ENCODE data around the gene BTBD6.

BTBD6 gene

DNA sequence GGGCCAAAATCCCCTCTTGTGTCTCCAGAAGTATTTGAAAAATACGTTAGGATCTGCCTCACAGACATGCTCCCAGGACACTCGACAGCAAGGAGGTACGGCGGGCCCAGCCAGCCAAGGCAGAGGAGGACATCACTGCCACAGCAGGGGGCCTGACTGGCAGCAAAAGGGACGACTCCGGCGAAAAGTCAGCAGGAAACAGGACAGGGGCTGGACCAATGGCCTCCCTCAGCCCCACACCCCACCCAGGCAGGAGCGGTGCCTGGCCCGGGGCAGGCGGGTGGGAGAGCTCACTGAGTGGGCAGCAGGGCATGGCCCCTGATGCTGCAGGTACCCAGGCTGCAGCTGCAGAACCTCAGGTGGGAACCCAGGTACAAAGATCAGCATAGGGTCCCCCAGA is 34.7 kb downstream of the BTBD6 start:
- TF ChIP-seq ARNTL (CRISPR knock-in tag; IDR thresholded peaks at IDR 0.05; ENCODE audit: borderline replicate concordance, low read depth) (no peak), PATZ1 (CRISPR knock-in tag; IDR thresholded peaks at IDR 0.05; ENCODE audit: borderline replicate concordance) (no peak), ZC3H10 (CRISPR knock-in tag; IDR thresholded peaks at IDR 0.05) (no peak), ISL1 (CRISPR knock-in tag; IDR thresholded peaks at IDR 0.05) (no peak), ESRRG (CRISPR knock-in tag; IDR thresholded peaks at IDR 0.05) (no peak)
- TF ChIP-seq, protein P1, sequence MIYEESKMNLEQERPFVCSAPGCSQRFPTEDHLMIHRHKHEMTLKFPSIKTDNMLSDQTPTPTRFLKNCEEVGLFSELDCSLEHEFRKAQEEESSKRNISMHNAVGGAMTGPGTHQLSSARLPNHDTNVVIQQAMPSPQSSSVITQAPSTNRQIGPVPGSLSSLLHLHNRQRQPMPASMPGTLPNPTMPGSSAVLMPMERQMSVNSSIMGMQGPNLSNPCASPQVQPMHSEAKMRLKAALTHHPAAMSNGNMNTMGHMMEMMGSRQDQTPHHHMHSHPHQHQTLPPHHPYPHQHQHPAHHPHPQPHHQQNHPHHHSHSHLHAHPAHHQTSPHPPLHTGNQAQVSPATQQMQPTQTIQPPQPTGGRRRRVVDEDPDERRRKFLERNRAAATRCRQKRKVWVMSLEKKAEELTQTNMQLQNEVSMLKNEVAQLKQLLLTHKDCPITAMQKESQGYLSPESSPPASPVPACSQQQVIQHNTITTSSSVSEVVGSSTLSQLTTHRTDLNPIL (CRISPR knock-in tag; IDR thresholded peaks at IDR 0.05; ENCODE audit: low read depth), result no peak
- ATAC-seq, result no peak

DNA sequence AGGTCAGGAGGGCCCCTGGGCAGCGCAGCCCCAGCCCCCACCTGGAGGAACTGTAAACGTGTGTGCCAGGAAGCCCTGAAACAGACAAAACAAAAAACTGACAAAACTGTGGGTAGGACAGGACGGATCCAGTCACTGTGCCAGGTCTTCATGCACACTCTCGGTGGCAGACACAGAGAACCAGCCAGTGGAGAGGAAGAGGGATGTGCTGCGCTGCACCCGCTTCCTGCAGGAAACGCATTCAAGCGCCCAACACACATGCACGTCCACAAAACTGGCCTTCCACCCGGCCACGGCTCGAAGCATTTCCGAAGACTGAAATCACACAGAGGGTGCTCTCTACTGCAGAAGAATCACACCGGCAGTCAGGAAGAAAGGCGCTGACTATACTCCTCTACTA is 35.6 kb downstream of the BTBD6 start:
- no peak for ATAC-seq
- TF ChIP-seq PATZ1 (CRISPR knock-in tag; IDR thresholded peaks at IDR 0.05; ENCODE audit: borderline replicate concordance) (no peak), ZNF565 (CRISPR knock-in tag; conservative IDR thresholded peaks at IDR 0.05; ENCODE audit: low read depth) (no peak), OSR1 (CRISPR knock-in tag; IDR thresholded peaks at IDR 0.05) (no peak), ZC3H10 (CRISPR knock-in tag; IDR thresholded peaks at IDR 0.05) (no peak), TCF4 (CRISPR knock-in tag; IDR thresholded peaks at IDR 0.05; ENCODE audit: borderline replicate concordance) (no peak), ZFP3 (CRISPR knock-in tag; IDR thresholded peaks at IDR 0.05) (no peak), BACH2 (CRISPR knock-in tag; IDR thresholded peaks at IDR 0.05; ENCODE audit: borderline replicate concordance) (no peak), PPARA (CRISPR knock-in tag; IDR thresholded peaks at IDR 0.05; ENCODE audit: borderline replicate concordance) (no peak), ISL1 (CRISPR knock-in tag; IDR thresholded peaks at IDR 0.05) (no peak), ZNF70 (CRISPR knock-in tag; IDR thresholded peaks at IDR 0.05) (no peak), ZNF8 (CRISPR knock-in tag; IDR thresholded peaks at IDR 0.05) (no peak), TSHZ2 (CRISPR knock-in tag; IDR thresholded peaks at IDR 0.05) (no peak)
- TF ChIP-seq, protein P1 (CRISPR knock-in tag; IDR thresholded peaks at IDR 0.05; ENCODE audit: low read depth), result no peak
- TF ChIP-seq, protein P2, sequence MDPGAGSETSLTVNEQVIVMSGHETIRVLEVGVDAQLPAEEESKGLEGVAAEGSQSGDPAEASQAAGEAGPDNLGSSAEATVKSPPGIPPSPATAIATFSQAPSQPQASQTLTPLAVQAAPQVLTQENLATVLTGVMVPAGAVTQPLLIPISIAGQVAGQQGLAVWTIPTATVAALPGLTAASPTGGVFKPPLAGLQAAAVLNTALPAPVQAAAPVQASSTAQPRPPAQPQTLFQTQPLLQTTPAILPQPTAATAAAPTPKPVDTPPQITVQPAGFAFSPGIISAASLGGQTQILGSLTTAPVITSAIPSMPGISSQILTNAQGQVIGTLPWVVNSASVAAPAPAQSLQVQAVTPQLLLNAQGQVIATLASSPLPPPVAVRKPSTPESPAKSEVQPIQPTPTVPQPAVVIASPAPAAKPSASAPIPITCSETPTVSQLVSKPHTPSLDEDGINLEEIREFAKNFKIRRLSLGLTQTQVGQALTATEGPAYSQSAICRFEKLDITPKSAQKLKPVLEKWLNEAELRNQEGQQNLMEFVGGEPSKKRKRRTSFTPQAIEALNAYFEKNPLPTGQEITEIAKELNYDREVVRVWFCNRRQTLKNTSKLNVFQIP (CRISPR knock-in tag; IDR thresholded peaks at IDR 0.05; ENCODE audit: borderline replicate concordance, low read depth), result no peak

- no peak for ATAC-seq
- no peak for TF ChIP-seq PATZ1 (CRISPR knock-in tag; IDR thresholded peaks at IDR 0.05; ENCODE audit: borderline replicate concordance)
- no peak for TF ChIP-seq ZNF565 (CRISPR knock-in tag; conservative IDR thresholded peaks at IDR 0.05; ENCODE audit: low read depth)
- TF ChIP-seq TOX (CRISPR knock-in tag; IDR thresholded peaks at IDR 0.05; ENCODE audit: borderline replicate concordance), result no peak
- no peak for TF ChIP-seq BACH2 (CRISPR knock-in tag; IDR thresholded peaks at IDR 0.05; ENCODE audit: borderline replicate concordance)
- TF ChIP-seq ZNF70 (CRISPR knock-in tag; IDR thresholded peaks at IDR 0.05), result no peak
- no peak for TF ChIP-seq RARB (CRISPR knock-in tag; IDR thresholded peaks at IDR 0.05)
- TF ChIP-seq PPARA (CRISPR knock-in tag; IDR thresholded peaks at IDR 0.05; ENCODE audit: borderline replicate concordance), result no peak
- no peak for TF ChIP-seq SNAI2 (CRISPR knock-in tag; IDR thresholded peaks at IDR 0.05)
- TF ChIP-seq, protein P1 (CRISPR knock-in tag; IDR thresholded peaks at IDR 0.05; ENCODE audit: low read depth), result no peak
- TF ChIP-seq ZNF8 (CRISPR knock-in tag; IDR thresholded peaks at IDR 0.05), result no peak
- TF ChIP-seq ESRRG (CRISPR knock-in tag; IDR thresholded peaks at IDR 0.05), result no peak
These were observed 36.8 kb downstream of the BTBD6 start for GRCh38 chr14:105285174-105285573.
